Chondrocyte (in vitro differentiated cells): ENCODE results near the gene INTS6. TPM values are rescaled to one million over a fixed set of nuclear protein-coding genes. Genes with fewer than 3 reads are reported as not detected.

Experiments used
- DNase-seq: peaks from one replicate; pipeline ENCODE4 v3.0.0; 2021; ENCODE audit warnings: mixed read lengths, low spot score
- H3K27ac Mint-ChIP-seq: one replicate; pipeline ENCODE4 v1.8.0; 2021; ENCODE audit warnings: mild to moderate bottlenecking, moderate library complexity, mixed read lengths; ENCODE audit not compliant: unreplicated experiment
- H3K27me3 Mint-ChIP-seq: 2 replicates; pipeline ENCODE4 v1.8.0; 2021; ENCODE audit warnings: low read depth, mixed read lengths
- H3K36me3 Mint-ChIP-seq: 2 replicates; pipeline ENCODE4 v1.8.0; 2021; ENCODE audit warnings: low read depth, mixed read lengths
- H3K4me1 Mint-ChIP-seq: 2 replicates; pipeline ENCODE4 v1.8.0; 2021; ENCODE audit warnings: low read depth, mild to moderate bottlenecking, mixed read lengths
- H3K4me3 Mint-ChIP-seq: one replicate; pipeline ENCODE4 v1.8.0; 2021; ENCODE audit warnings: mild to moderate bottlenecking, moderate library complexity, mixed read lengths; ENCODE audit not compliant: unreplicated experiment
- H3K9me3 Mint-ChIP-seq: 2 replicates; pipeline ENCODE4 v1.8.0; 2021; ENCODE audit warnings: low read depth, mixed read lengths
- total RNA-seq: library from RNA; stranded (reverse); gene quantifications from 3 replicates; pipeline ENCODE4 v1.2.1, GENCODE V29; 2021
- TF ChIP-seq, protein P1 (sequence below): fragments of 200-600 bp; sonication (generic); IDR thresholded peaks from 2 replicates; pipeline ENCODE4 v1.5.0; 2021; ENCODE audit warnings: antibody characterized with exemption, mild to moderate bottlenecking, moderate library complexity

Gene INTS6
- total RNA-seq, 1 donor from 2014 or later, result 25.6 TPM

DNA sequence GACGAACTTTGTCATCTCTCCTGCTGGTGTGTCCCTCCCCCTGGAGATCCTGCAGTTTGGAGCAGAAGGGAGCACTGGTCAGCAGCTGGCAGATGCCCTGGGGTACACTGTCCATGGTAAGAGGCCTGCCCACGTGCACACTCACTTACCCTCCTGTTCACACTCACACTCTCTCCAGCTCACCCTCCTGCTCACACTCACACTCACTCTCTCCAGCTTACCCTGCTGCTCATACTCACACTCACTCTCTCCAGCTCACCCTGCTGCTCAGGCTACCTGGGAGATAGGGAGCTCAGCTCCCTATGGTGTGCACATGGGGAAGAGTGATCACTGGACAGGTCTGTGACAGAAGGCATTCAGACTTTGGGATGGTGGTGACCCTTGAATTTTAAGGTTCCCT is 111.6 kb downstream of the INTS6 start:
- H3K9me3 Mint-ChIP-seq, result no peaks in the 10 kb centered on the region
- TF ChIP-seq, protein P1, sequence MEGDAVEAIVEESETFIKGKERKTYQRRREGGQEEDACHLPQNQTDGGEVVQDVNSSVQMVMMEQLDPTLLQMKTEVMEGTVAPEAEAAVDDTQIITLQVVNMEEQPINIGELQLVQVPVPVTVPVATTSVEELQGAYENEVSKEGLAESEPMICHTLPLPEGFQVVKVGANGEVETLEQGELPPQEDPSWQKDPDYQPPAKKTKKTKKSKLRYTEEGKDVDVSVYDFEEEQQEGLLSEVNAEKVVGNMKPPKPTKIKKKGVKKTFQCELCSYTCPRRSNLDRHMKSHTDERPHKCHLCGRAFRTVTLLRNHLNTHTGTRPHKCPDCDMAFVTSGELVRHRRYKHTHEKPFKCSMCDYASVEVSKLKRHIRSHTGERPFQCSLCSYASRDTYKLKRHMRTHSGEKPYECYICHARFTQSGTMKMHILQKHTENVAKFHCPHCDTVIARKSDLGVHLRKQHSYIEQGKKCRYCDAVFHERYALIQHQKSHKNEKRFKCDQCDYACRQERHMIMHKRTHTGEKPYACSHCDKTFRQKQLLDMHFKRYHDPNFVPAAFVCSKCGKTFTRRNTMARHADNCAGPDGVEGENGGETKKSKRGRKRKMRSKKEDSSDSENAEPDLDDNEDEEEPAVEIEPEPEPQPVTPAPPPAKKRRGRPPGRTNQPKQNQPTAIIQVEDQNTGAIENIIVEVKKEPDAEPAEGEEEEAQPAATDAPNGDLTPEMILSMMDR, result no peak
- peaks cover 2% of the 10 kb centered on the region for H3K36me3 Mint-ChIP-seq
- no peak for DNase-seq
- no peak overlapping the region for H3K4me3 Mint-ChIP-seq
- peaks cover 10% of the 10 kb centered on the region for H3K4me1 Mint-ChIP-seq
- no peaks in the 10 kb centered on the region for H3K27me3 Mint-ChIP-seq
- H3K27ac Mint-ChIP-seq, result no peak overlapping the region

DNA sequence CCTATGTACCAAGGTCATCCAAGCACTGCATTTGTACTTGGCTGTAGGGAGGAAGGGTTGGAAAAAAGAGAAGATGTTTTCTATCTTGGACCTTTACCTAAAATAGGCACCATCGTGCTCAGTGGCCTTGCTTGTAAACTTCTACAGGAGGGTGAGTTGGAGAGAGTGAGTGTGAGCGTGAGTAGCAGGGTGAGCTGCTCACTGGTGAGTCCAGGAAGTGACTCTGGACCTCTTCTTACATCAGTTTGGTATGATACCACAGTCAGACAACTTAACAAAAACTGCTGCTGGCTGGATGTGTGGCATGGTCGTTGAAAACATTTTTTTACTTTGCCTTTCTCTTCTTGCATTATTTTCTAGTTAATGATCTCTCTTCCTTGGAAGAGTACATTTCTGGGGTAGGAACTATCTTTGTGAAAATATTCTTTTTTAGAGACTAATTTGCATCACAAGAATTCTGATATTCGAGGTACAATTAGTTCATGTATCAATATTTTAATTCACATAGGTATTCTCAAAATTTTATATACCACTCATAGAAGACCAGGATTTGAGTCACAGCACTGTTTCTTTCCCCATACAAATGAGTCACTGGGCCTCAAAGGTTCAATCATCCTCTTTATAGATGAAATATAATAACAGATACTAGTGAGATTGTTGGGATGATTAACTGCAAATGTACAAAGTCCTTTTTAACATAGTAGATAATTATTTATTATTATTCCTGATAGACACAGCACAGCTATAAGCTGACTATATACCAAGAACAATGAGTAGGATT is 112.7 kb downstream of the INTS6 start:
- TF ChIP-seq, protein P1, result no peak

GRCh38 chr13:51339354-51339753 is 113.5 kb downstream of the INTS6 start, which contains the start of gene SERPINE3:
SERPINE3 (plus strand) TSS chr13:51339691; CDS start chr13:51341092, 1,401 bp downstream.
- no peak within 1 kb of the TSS for H3K4me3 Mint-ChIP-seq
- no peaks in the 10 kb centered on the region for H3K9me3 Mint-ChIP-seq
- H3K36me3 Mint-ChIP-seq, result no peaks in the 10 kb centered on the region
- DNase-seq, result no peak
- no peak within 1 kb of the TSS for H3K27ac Mint-ChIP-seq
- H3K4me1 Mint-ChIP-seq, result peaks cover 10% of the 10 kb centered on the region
- TF ChIP-seq, protein P1, result no peak
- no peaks in the 10 kb centered on the region for H3K27me3 Mint-ChIP-seq

More for the DNA sequence above, 112.7 kb downstream of the INTS6 start:
- DNase-seq, result no peak
- no peaks in the 10 kb centered on the region for H3K27me3 Mint-ChIP-seq
- no peak overlapping the region for H3K27ac Mint-ChIP-seq
- peaks cover 10% of the 10 kb centered on the region for H3K4me1 Mint-ChIP-seq
- H3K9me3 Mint-ChIP-seq, result no peaks in the 10 kb centered on the region
- H3K4me3 Mint-ChIP-seq, result no peak overlapping the region
- H3K36me3 Mint-ChIP-seq, result peaks cover 2% of the 10 kb centered on the region

DNA sequence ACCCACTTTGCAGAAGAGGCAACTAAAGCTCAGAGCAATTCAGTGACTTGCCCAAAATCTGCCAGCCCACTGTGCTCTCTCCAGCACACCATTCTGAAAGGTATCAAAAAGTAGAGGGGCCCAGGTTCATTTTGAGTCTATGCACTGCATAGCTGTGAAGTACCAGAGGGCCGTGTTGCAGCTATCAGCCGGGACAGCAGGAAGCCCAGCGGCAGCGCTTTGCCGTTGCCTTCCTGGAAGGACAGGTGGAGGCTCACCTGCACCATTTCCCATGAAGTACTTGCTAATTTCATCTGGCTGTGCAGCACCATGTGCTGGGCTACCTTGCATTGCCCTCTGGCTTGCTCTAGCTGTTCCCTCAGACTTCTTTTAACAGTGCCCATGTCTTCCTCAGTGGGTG is 116.1 kb downstream of the INTS6 start:
- no peak overlapping the region for H3K4me3 Mint-ChIP-seq
- no peaks in the 10 kb centered on the region for H3K9me3 Mint-ChIP-seq
- TF ChIP-seq, protein P1, result no peak
- H3K27ac Mint-ChIP-seq, result no peak overlapping the region
- H3K4me1 Mint-ChIP-seq, result no peaks in the 10 kb centered on the region
- H3K27me3 Mint-ChIP-seq, result no peaks in the 10 kb centered on the region
- no peaks in the 10 kb centered on the region for H3K36me3 Mint-ChIP-seq
- DNase-seq, result no peak

DNA sequence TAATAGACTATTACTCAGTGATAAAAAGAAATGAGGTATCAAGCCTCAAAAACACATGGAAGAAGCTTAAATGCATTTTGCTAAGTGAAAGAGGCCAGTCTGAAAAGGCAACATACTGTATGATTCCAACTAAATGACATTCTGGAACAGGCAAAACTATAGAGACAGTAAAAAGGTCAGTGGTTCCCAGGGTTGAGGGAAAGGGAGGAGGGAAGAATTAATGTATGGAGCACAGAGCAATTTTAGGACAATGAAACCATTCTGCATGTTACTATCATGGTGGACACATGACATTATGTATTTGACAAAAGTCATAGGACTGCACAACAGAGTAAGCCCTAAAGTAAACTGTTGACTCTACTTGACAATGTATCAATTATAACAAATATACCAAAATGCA is 119.0 kb downstream of the INTS6 start:
- no peaks in the 10 kb centered on the region for H3K27me3 Mint-ChIP-seq
- H3K9me3 Mint-ChIP-seq, result no peaks in the 10 kb centered on the region
- no peak for DNase-seq
- TF ChIP-seq, protein P1, result no peak
- no peak overlapping the region for H3K4me3 Mint-ChIP-seq
- peaks cover 11% of the 10 kb centered on the region for H3K4me1 Mint-ChIP-seq
- no peak overlapping the region for H3K27ac Mint-ChIP-seq
- H3K36me3 Mint-ChIP-seq, result no peaks in the 10 kb centered on the region
